ENCODE results near the gene IP6K3.

- TF ChIP-seq POLR2A (IDR thresholded peaks at IDR 0.05) (peak; percentile 96), POLR2AphosphoS5 (IDR thresholded peaks at IDR 0.05) (peak; percentile 92)
- TF ChIP-seq, protein P1, sequence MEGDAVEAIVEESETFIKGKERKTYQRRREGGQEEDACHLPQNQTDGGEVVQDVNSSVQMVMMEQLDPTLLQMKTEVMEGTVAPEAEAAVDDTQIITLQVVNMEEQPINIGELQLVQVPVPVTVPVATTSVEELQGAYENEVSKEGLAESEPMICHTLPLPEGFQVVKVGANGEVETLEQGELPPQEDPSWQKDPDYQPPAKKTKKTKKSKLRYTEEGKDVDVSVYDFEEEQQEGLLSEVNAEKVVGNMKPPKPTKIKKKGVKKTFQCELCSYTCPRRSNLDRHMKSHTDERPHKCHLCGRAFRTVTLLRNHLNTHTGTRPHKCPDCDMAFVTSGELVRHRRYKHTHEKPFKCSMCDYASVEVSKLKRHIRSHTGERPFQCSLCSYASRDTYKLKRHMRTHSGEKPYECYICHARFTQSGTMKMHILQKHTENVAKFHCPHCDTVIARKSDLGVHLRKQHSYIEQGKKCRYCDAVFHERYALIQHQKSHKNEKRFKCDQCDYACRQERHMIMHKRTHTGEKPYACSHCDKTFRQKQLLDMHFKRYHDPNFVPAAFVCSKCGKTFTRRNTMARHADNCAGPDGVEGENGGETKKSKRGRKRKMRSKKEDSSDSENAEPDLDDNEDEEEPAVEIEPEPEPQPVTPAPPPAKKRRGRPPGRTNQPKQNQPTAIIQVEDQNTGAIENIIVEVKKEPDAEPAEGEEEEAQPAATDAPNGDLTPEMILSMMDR (IDR thresholded peaks at IDR 0.05): peak in 1 of 4 experiments; percentile 31
Observed at GRCh38 chr6:33788694-33789549, 42.2 kb upstream of the IP6K3 start, which contains the start of gene LEMD2.
